ENCODE data around the gene CBLIF. TPM values are rescaled to one million over a fixed set of nuclear protein-coding genes. Genes with fewer than 3 reads are reported as not detected.
A peak's percentile ranks its signal among the peaks of the same experiment; 100 is the strongest.

CBLIF gene
- total and polyA plus RNA-seq, 2 of the 13 experiments (the other 11 are each of a cell fraction or from before 2014, with no cell fraction given), result not detected

GRCh38 chr11:59866397-59866796, 21.1 kb upstream of the CBLIF start, which contains the start of gene TCN1:
TCN1 (minus strand) TSS chr11:59866487; CDS start chr11:59866470, 17 bp downstream.
- POLR2A ChIA-PET, result no interaction called here
- Histone ChIP-seq H3K27me3 (ENCODE audit: control insufficient read depth in 1 of 2, insufficient read depth in 2 of 2, low read length in 2 of 2) (no peaks in the 10 kb centered on the region), H3K27ac (ENCODE audit: extremely low read length, insufficient read depth, low read length) (no peak within 1 kb of the TSS), H3K9me3 (ENCODE audit: low read length) (no peaks in the 10 kb centered on the region), H3K79me2 (ENCODE audit: insufficient read depth, low read length) (no peaks in the 10 kb centered on the region), H2AFZ (ENCODE audit: low read length) (no peak within 1 kb of the TSS), H3K9ac (ENCODE audit: insufficient read depth, low read depth, low read length) (no peak within 1 kb of the TSS), H3K4me2 (ENCODE audit: low read depth, low read length) (no peak within 1 kb of the TSS), H3K4me1 (ENCODE audit: insufficient read depth, low read length) (no peaks in the 10 kb centered on the region), H3K36me3 (replicated peaks in 1 of 2; ENCODE audit: control insufficient read depth in 1 of 2, insufficient read depth in 2 of 2, low read length in 2 of 2) (no peaks in the 10 kb centered on the region), H4K20me1 (ENCODE audit: insufficient read depth, low read length) (no peaks in the 10 kb centered on the region), H3K4me3 (replicated peaks in 1 of 3; ENCODE audit: insufficient read depth in 1 of 3, low read depth in 2 of 3, low read length in 3 of 3) (no peak within 1 kb of the TSS)
- BruUV-seq (replicated peaks), result no TSS peak
- WGBS (ENCODE audit: low lambda C conversion rate), result 16% methylated on average over 3 of the region's 3 CpGs
- FAIRE-seq (no peak), ATAC-seq (no peak), DNase-seq (ENCODE audit: low spot score) (no peak)
- in situ Hi-C loops (cut with HindIII; ENCODE audit: extremely low pct_ligation_motif_present, low pct_unique_long_range_greater_than_20kb), result no loop called here
- CTCF ChIA-PET (ENCODE audit: low intra/inter-chr PET ratio, low total read pairs), result no interaction called here
- TF ChIP-seq ZNF709 (CRISPR knock-in tag; IDR thresholded peaks at IDR 0.05), result no peak
- TF ChIP-seq ELK4 (CRISPR knock-in tag; IDR thresholded peaks at IDR 0.05; ENCODE audit: borderline replicate concordance), result no peak
- no peak for TF ChIP-seq CBX2 (IDR thresholded peaks at IDR 0.05; ENCODE audit: low read depth, low read length)
- no peak for TF ChIP-seq CBX2 (CRISPR knock-in tag; IDR thresholded peaks at IDR 0.05; ENCODE audit: low read depth)
- TF ChIP-seq ZNF501 (CRISPR knock-in tag; IDR thresholded peaks at IDR 0.05), result no peak
- peak; percentile 48; the same call in 1 of the 2 replicates for TF ChIP-seq CEBPB (IDR thresholded peaks at IDR 0.05; ENCODE audit: borderline replicate concordance, low read depth, low read length)
- intact Hi-C loops (cut with micrococcal nuclease; ENCODE audit: unreplicated experiment), result no loop called here

GRCh38 chr11:59865031-59865430, 19.7 kb upstream of the CBLIF start:
- H4K20me1 ChIP-seq (ENCODE audit: insufficient read depth, low read length), result no peaks in the 10 kb centered on the region
- in situ Hi-C loops (cut with HindIII; ENCODE audit: extremely low pct_ligation_motif_present, low pct_unique_long_range_greater_than_20kb) (no loop called here), intact Hi-C loops (cut with micrococcal nuclease; ENCODE audit: unreplicated experiment) (no loop called here)
- H3K27ac ChIP-seq (ENCODE audit: extremely low read length, insufficient read depth, low read length), result no peak overlapping the region
- ChIA-PET CTCF (ENCODE audit: low intra/inter-chr PET ratio, low total read pairs) (no interaction called here), POLR2A (no interaction called here)
- H3K4me3 ChIP-seq (replicated peaks in 1 of 3; ENCODE audit: insufficient read depth in 1 of 3, low read depth in 2 of 3, low read length in 3 of 3), result no peak overlapping the region
- H3K4me2 ChIP-seq (ENCODE audit: low read depth, low read length), result no peak overlapping the region
- FAIRE-seq, result no peak
- no peaks in the 10 kb centered on the region for H3K27me3 ChIP-seq (ENCODE audit: control insufficient read depth in 1 of 2, insufficient read depth in 2 of 2, low read length in 2 of 2)
- H3K9me3 ChIP-seq (ENCODE audit: low read length), result no peaks in the 10 kb centered on the region
- 0% methylated on average over 1 of the region's 1 CpG for WGBS (ENCODE audit: low lambda C conversion rate)
- no peak for TF ChIP-seq SIX1 (CRISPR knock-in tag; IDR thresholded peaks at IDR 0.05; ENCODE audit: borderline replicate concordance)
- no peak for TF ChIP-seq NR2F6 (IDR thresholded peaks at IDR 0.05)
- no peak for TF ChIP-seq NR2F6 (CRISPR knock-in tag; IDR thresholded peaks at IDR 0.05)
- TF ChIP-seq BRCA1 (CRISPR knock-in tag; IDR thresholded peaks at IDR 0.05), result no peak
- no peak for TF ChIP-seq SP5 (CRISPR knock-in tag; IDR thresholded peaks at IDR 0.05; ENCODE audit: borderline replicate concordance, low read depth)
- H3K36me3 ChIP-seq (replicated peaks in 1 of 2; ENCODE audit: control insufficient read depth in 1 of 2, insufficient read depth in 2 of 2, low read length in 2 of 2), result no peaks in the 10 kb centered on the region
- DNase-seq (ENCODE audit: low spot score), result no peak
- H3K79me2 ChIP-seq (ENCODE audit: insufficient read depth, low read length), result no peaks in the 10 kb centered on the region
- no peaks in the 10 kb centered on the region for H3K4me1 ChIP-seq (ENCODE audit: insufficient read depth, low read length)
- no peak for ATAC-seq
- BruUV-seq (replicated peaks), result no TSS peak
- no peak overlapping the region for H3K9ac ChIP-seq (ENCODE audit: insufficient read depth, low read depth, low read length)
- no peak overlapping the region for H2AFZ ChIP-seq (ENCODE audit: low read length)
